NCI-H1048 (cell line): ENCODE data around the gene HDAC10.

Source experiments
- DNase-seq: peaks from one replicate; lab custom pipeline; 2025; lab: John Stamatoyannopoulos, UW

Gene HDAC10

GRCh38 chr22:50199829-50200460 is 51.1 kb downstream of the HDAC10 start:
- DNase-seq = no peak

- no peak for DNase-seq
Observed at GRCh38 chr22:50199251-50199721, 51.8 kb downstream of the HDAC10 start.

GRCh38 chr22:50198624-50199017 is 52.4 kb downstream of the HDAC10 start:
- no peak for DNase-seq

GRCh38 chr22:50197856-50198623 is 53.0 kb downstream of the HDAC10 start:
- DNase-seq = no peak

GRCh38 chr22:50197000-50197800 is 53.9 kb downstream of the HDAC10 start:
- no peak for DNase-seq

- no peak for DNase-seq
Observed at GRCh38 chr22:50196256-50196655, 54.8 kb downstream of the HDAC10 start.
